Trophoblast cell (in vitro differentiated cells and primary cell): ENCODE measurements around the gene WFDC2.
A peak's percentile ranks its signal among the peaks of the same experiment; 100 is the strongest.
"Not testable (repeated sequence)": the region's sequence is repeated elsewhere in the genome, so short reads cannot be mapped to it uniquely, and the experiment has no call there.

Experiments
- DNase-seq, 2 donors: peaks; one replicate each; pipeline ENCODE4 v3.0.0-alpha.2; 2016
- H2AFZ ChIP-seq: 2 replicates; pipeline ENCODE4 v1.6.1; 2013; ENCODE audit warnings: low read length, moderate library complexity, mild to moderate bottlenecking; ENCODE audit not compliant: insufficient read depth, poor library complexity
- H2AK5ac ChIP-seq: 2 replicates; pipeline ENCODE4 v1.6.1; 2013; ENCODE audit warnings: mild to moderate bottlenecking, low read length
- H2BK120ac ChIP-seq: 2 replicates; pipeline ENCODE4 v1.6.1; 2013; ENCODE audit warnings: low read length, mild to moderate bottlenecking, moderate library complexity; ENCODE audit not compliant: insufficient read depth, poor library complexity
- H2BK12ac ChIP-seq: 2 replicates; pipeline ENCODE4 v1.6.1; 2013; ENCODE audit warnings: mild to moderate bottlenecking, low read length, moderate library complexity
- H2BK5ac ChIP-seq: 2 replicates; pipeline ENCODE4 v1.6.1; 2013; ENCODE audit warnings: low read length, low read depth, moderate library complexity, mild to moderate bottlenecking; ENCODE audit not compliant: poor library complexity
- H3K14ac ChIP-seq: 2 replicates; pipeline ENCODE4 v1.6.1; 2013; ENCODE audit warnings: mild to moderate bottlenecking, low read length
- H3K18ac ChIP-seq: 2 replicates; pipeline ENCODE4 v1.6.1; 2013; ENCODE audit warnings: mild to moderate bottlenecking, low read length
- H3K23ac ChIP-seq: 2 replicates; pipeline ENCODE4 v1.6.1; 2013; ENCODE audit warnings: low read length
- H3K27ac ChIP-seq: 2 replicates; pipeline ENCODE4 v1.5.1; 2013; ENCODE audit warnings: low read depth, mild to moderate bottlenecking, inconsistent platforms, low read length, moderate library complexity
- H3K27me3 ChIP-seq: 2 replicates; pipeline ENCODE4 v1.6.1; 2013; ENCODE audit warnings: inconsistent platforms, mild to moderate bottlenecking, low read length, moderate library complexity; ENCODE audit not compliant: insufficient read depth
- H3K36me3 ChIP-seq, 2 experiments: 1 replicate in 1 of 2; 2 replicates in 1 of 2; pipeline ENCODE4 v1.6.1; 2013; ENCODE audit warnings: low read length in 2 of 2, mild to moderate bottlenecking in 2 of 2, moderate library complexity in 1 of 2; ENCODE audit not compliant: insufficient read depth in 2 of 2, control insufficient read depth in 1 of 2
- H3K4ac ChIP-seq: 2 replicates; pipeline ENCODE4 v1.6.1; 2013; ENCODE audit warnings: low read depth, mild to moderate bottlenecking, low read length, moderate library complexity
- H3K4me1 ChIP-seq, 2 experiments: 1 replicate in 1 of 2; 2 replicates in 1 of 2; pipeline ENCODE4 v1.6.1; 2013; ENCODE audit warnings: low read length in 2 of 2, mild to moderate bottlenecking in 2 of 2, moderate library complexity in 1 of 2; ENCODE audit not compliant: insufficient read depth in 2 of 2, control insufficient read depth in 1 of 2
- H3K4me2 ChIP-seq: 2 replicates; pipeline ENCODE4 v1.6.1; 2013; ENCODE audit warnings: inconsistent platforms, mild to moderate bottlenecking, low read length, moderate library complexity
- H3K4me3 ChIP-seq: 2 replicates; pipeline ENCODE4 v1.5.1; 2013; ENCODE audit warnings: mild to moderate bottlenecking, low read depth, low read length, inconsistent platforms
- H3K79me1 ChIP-seq: one replicate; pipeline ENCODE4 v1.6.1; 2013; ENCODE audit warnings: low read length
- H3K79me2 ChIP-seq: 2 replicates; pipeline ENCODE4 v1.6.1; 2013; ENCODE audit warnings: low read length, mild to moderate bottlenecking; ENCODE audit not compliant: control insufficient read depth, insufficient read depth, poor library complexity
- H3K9ac ChIP-seq: 2 replicates; pipeline ENCODE4 v1.6.1; 2013; ENCODE audit warnings: mild to moderate bottlenecking, low read length
- H3K9me3 ChIP-seq: 2 replicates; pipeline ENCODE4 v1.6.1; 2013; ENCODE audit warnings: low read depth, mild to moderate bottlenecking, control low read depth, inconsistent platforms, low read length; ENCODE audit not compliant: insufficient read depth
- H4K12ac ChIP-seq: 2 replicates; pipeline ENCODE4 v1.6.1; 2013; ENCODE audit warnings: low read depth, mild to moderate bottlenecking, low read length, moderate library complexity
- H4K8ac ChIP-seq: 2 replicates; pipeline ENCODE4 v1.6.1; 2013; ENCODE audit warnings: low read depth, mild to moderate bottlenecking, low read length, moderate library complexity
- H4K91ac ChIP-seq: one replicate; pipeline ENCODE4 v1.6.1; 2013; ENCODE audit warnings: low read depth, mild to moderate bottlenecking, low read length, moderate library complexity
- WGBS: extraction: QIAGEN DNeasy Blood & Tissue Kit; methylation state at CpG from one replicate; pipeline ENCODE4 v1.1.7; 2013; ENCODE audit warnings: missing lambda C conversion rate; ENCODE audit not compliant: insufficient read length, insufficient coverage; ENCODE audit errors: extremely low coverage; 5-methylcytosine and 5-hydroxymethylcytosine counted together

WFDC2 gene

GRCh38 chr20:45467861-45468260 is 1.7 kb upstream of the WFDC2 start:
- H3K23ac ChIP-seq, result no peak overlapping the region
- H3K4me2 ChIP-seq, result no peak overlapping the region
- no peak for DNase-seq
- H2AFZ ChIP-seq, result no peak overlapping the region
- no peak overlapping the region for H3K18ac ChIP-seq
- no peak overlapping the region for H3K27ac ChIP-seq
- H2BK5ac ChIP-seq, result no peak overlapping the region
- no CpG with 5 or more reads among the region's 3 CpGs for WGBS
- H3K14ac ChIP-seq, result no peak overlapping the region
- H3K27me3 ChIP-seq, result no peaks in the 10 kb centered on the region
- H3K4me3 ChIP-seq, result no peak overlapping the region
- peaks cover 6 to 11% of the 10 kb centered on the region in 2 experiments for H3K4me1 ChIP-seq
- no peak overlapping the region for H3K4ac ChIP-seq
- no peaks in the 10 kb centered on the region for H3K36me3 ChIP-seq
- H4K12ac ChIP-seq, result no peak overlapping the region
- no peak overlapping the region for H3K9ac ChIP-seq
- H3K79me1 ChIP-seq, result peaks cover 10% of the 10 kb centered on the region
- H2BK120ac ChIP-seq, result no peak overlapping the region
- H3K79me2 ChIP-seq, result peaks cover 6% of the 10 kb centered on the region
- no peak overlapping the region for H2AK5ac ChIP-seq
- no peak overlapping the region for H4K8ac ChIP-seq
- no peak overlapping the region for H2BK12ac ChIP-seq
- H4K91ac ChIP-seq, result no peak overlapping the region
- H3K9me3 ChIP-seq, result no peaks in the 10 kb centered on the region

DNA sequence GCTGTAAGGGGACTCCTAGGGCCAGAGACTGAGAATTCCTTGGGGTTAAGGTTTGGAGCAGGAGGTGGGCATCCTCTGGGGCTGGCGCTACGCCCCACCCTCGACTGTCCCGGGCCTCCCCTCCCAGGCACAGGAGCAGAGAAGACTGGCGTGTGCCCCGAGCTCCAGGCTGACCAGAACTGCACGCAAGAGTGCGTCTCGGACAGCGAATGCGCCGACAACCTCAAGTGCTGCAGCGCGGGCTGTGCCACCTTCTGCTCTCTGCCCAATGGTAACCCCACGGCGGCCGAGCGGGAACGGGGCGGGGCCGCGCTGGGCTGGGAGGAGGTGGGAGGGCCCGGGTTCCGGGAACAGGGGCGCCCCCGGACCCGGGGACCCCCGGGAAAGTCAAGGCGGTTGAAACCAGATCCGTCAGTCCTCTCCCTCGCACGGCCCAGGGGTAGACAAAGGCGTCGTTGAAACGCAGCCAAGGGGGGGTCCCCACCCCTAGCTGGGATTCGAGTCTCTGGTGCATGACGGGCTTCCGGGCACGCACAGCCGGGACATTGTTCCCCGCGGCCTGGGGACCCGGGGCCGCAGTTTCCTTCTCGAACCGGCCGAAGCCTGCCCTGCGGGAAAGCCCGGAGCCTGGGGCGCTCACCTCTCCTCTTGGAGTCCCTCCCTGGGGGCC is 844 bp downstream of the WFDC2 start:
- Histone ChIP-seq H3K4me3 (peak overlapping the region; percentile 77), H2BK120ac (peak overlapping the region; percentile 39), H3K9ac (peak overlapping the region; percentile 75), H3K36me3 (no peaks in the 10 kb centered on the region), H3K27me3 (no peaks in the 10 kb centered on the region), H3K4ac (peak overlapping the region; percentile 34), H3K79me2 (peaks cover 6% of the 10 kb centered on the region), H2BK5ac (no peak overlapping the region), H2AK5ac (no peak overlapping the region), H3K4me1 (peaks cover 6 to 11% of the 10 kb centered on the region in 2 experiments), H4K12ac (peak overlapping the region; percentile 74), H3K23ac (peak overlapping the region; percentile 24), H3K79me1 (peaks cover 10% of the 10 kb centered on the region), H3K18ac (peak overlapping the region; percentile 74), H3K14ac (peak overlapping the region; percentile 77), H2AFZ (peak overlapping the region; percentile 91), H4K91ac (peak overlapping the region; percentile 80), H4K8ac (peak overlapping the region; percentile 72), H3K4me2 (peak overlapping the region; percentile 97), H3K9me3 (no peaks in the 10 kb centered on the region), H3K27ac (no peak overlapping the region), H2BK12ac (no peak overlapping the region)
- no peak for DNase-seq
- WGBS, result no CpG with 5 or more reads among the region's 50 CpGs

DNA sequence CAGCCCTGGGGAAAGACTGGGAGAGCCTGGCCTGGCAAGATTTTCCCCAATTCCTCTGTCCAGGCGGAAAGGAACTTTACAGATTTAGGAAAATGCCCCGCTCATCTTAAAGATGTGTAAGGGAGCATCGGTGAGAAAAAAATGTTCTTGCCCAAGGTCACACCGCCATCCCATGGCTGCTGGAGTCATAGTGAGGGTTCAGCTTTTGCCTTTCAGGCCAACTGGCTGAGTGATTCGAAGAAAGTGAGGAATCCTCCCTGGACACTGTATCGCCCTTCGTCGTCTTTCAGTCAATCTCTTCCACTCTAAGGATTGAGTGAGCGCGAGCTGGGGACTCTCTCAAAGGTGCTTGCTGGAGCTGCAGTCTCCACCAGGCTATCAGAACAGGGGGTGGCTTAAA is 1.4 kb downstream of the WFDC2 start:
- Histone ChIP-seq H2AK5ac (no peak overlapping the region), H3K79me1 (peaks cover 10% of the 10 kb centered on the region), H3K4me3 (peak overlapping the region; percentile 14), H3K18ac (no peak overlapping the region), H3K23ac (no peak overlapping the region), H4K12ac (peak overlapping the region; percentile 74), H2BK120ac (peak overlapping the region; percentile 39), H3K36me3 (no peaks in the 10 kb centered on the region), H3K9me3 (no peaks in the 10 kb centered on the region), H3K27ac (no peak overlapping the region), H2AFZ (peak overlapping the region; percentile 91), H3K4me1 (peaks cover 6 to 11% of the 10 kb centered on the region in 2 experiments), H2BK12ac (no peak overlapping the region), H3K27me3 (no peaks in the 10 kb centered on the region), H3K4ac (no peak overlapping the region), H3K4me2 (peak overlapping the region; percentile 97), H3K14ac (peak overlapping the region; percentile 19), H4K8ac (peak overlapping the region; percentile 72), H2BK5ac (no peak overlapping the region), H3K9ac (no peak overlapping the region), H3K79me2 (peaks cover 6% of the 10 kb centered on the region), H4K91ac (peak overlapping the region; percentile 80)
- WGBS, result no CpG with 5 or more reads among the region's 10 CpGs
- no peak for DNase-seq

GRCh38 chr20:45472286-45472685 is 2.7 kb downstream of the WFDC2 start:
- not testable (repeated sequence) for H3K18ac ChIP-seq, H2AFZ ChIP-seq, H4K91ac ChIP-seq, H3K9ac ChIP-seq, H2BK5ac ChIP-seq, H4K8ac ChIP-seq, H3K27ac ChIP-seq, H3K27me3 ChIP-seq, H3K23ac ChIP-seq, H3K4ac ChIP-seq, H3K36me3 ChIP-seq, H2BK120ac ChIP-seq, DNase-seq, H3K4me3 ChIP-seq, H3K79me1 ChIP-seq, H3K79me2 ChIP-seq, H3K9me3 ChIP-seq, H3K14ac ChIP-seq, H2AK5ac ChIP-seq, H3K4me2 ChIP-seq, H4K12ac ChIP-seq, H2BK12ac ChIP-seq
- H3K4me1 ChIP-seq, result peaks cover 6 to 11% of the 10 kb centered on the region in 2 experiments
- no CpG with 5 or more reads among the region's 3 CpGs for WGBS
